Esophagus squamous epithelium (tissue), 4 donors: ENCODE measurements around the gene BIRC5.

Experiments used
- CTCF ChIP-seq, 6 experiments: fragments of 450-650 bp in 4 of 6; fragments of 200-600 bp in 2 of 6; sonication (generic) in 2 of 6; IDR thresholded peaks; one replicate each; pipeline ENCODE4 v1.5.1; 2016 to 2019; ENCODE audit warnings: antibody characterized with exemption in 6 of 6, mild to moderate bottlenecking in 4 of 6, moderate library complexity in 4 of 6
- POLR2A ChIP-seq, 4 donors: fragments of 450-650 bp; IDR thresholded peaks; one replicate each; pipeline ENCODE4 v1.6.1; 2017; ENCODE audit warnings: antibody characterized with exemption in 4 of 4, mild to moderate bottlenecking in 4 of 4, moderate library complexity in 3 of 4

- TF ChIP-seq POLR2A (IDR thresholded peaks at IDR 0.05) (no peak), CTCF (IDR thresholded peaks at IDR 0.05) (no peak)
These were observed 58.3 kb downstream of the BIRC5 start for GRCh38 chr17:78272181-78272913.
